Cardiac muscle cell (in vitro differentiated cells and primary cell): ENCODE measurements around the gene DYNC2H1. TPM values are rescaled to one million over a fixed set of nuclear protein-coding genes. Genes with fewer than 3 reads are reported as not detected.

Experiments used
- DNase-seq, 2 donors: peaks; one replicate each; pipeline versions ENCODE4 v3.0.0 to v3.0.0-alpha.2; 2010 to 2017; ENCODE audit warnings: low read depth in 1 of 2, low spot score in 1 of 2
- H3K27ac ChIP-seq: fragments of 200-600 bp; sonication (generic); 2 replicates; pipeline ENCODE4 v1.5.1; 2016
- H3K27me3 ChIP-seq: fragments of 200-600 bp; sonication (generic); 2 replicates; pipeline ENCODE4 v1.6.0; 2016; ENCODE audit warnings: control low read depth
- H3K36me3 ChIP-seq: fragments of 200-600 bp; sonication (generic); 2 replicates; pipeline ENCODE4 v1.5.1; 2016; ENCODE audit warnings: control low read depth
- H3K4me1 ChIP-seq: fragments of 200-600 bp; sonication (generic); 2 replicates; pipeline ENCODE4 v1.8.1; 2017; ENCODE audit warnings: low read depth, mild to moderate bottlenecking, mixed run types
- H3K4me3 ChIP-seq: fragments of 200-600 bp; sonication (generic); 2 replicates; pipeline ENCODE4 v1.5.1; 2016; ENCODE audit warnings: mild to moderate bottlenecking
- H3K9me3 ChIP-seq: fragments of 200-600 bp; sonication (generic); 2 replicates; pipeline ENCODE4 v1.5.1; 2017; ENCODE audit warnings: low read depth, mild to moderate bottlenecking, control low read depth
- polyA plus RNA-seq: library from polyadenylated mRNA; unstranded; fragments of >200 nt; fragmentation: Nextera tagmentation; extraction: Ambion mirVana; gene quantifications from 2 replicates; pipeline ENCODE4 v1.2.1, GENCODE V29; 2016
- total RNA-seq: library from RNA; depleted of rRNA; stranded (reverse); fragments of >200 nt; gene quantifications from 2 replicates; pipeline ENCODE4 v1.2.3, GENCODE V29; 2016
- TF ChIP-seq, protein P1 (sequence below): IDR thresholded peaks from 2 replicates; pipeline ENCODE4 v1.5.1; 2012; ENCODE audit warnings: low read depth, mild to moderate bottlenecking, low read length

DYNC2H1 gene
- total and polyA plus RNA-seq, 2 experiments from 2014 or later = 3.4 to 10.5 TPM

DNA sequence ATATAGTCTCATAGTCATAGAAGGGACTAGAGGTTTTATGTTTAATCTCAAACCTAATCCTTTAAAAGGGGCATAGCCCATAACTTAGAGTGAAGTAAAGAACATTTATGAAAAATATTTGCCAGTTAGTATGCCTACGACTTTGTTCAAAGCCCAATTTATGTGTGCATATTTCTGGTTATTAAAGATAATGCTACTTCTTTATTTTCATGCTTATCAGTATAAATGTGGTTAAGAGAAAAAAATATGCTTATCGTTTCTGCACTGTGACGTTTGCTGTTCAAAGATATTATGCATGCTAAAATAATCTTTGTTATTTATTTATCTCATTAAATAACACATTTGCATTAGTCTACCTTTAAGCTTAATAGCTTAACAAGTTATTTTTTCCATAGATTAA, 343.9 kb downstream of the DYNC2H1 start:
- TF ChIP-seq, protein P1, sequence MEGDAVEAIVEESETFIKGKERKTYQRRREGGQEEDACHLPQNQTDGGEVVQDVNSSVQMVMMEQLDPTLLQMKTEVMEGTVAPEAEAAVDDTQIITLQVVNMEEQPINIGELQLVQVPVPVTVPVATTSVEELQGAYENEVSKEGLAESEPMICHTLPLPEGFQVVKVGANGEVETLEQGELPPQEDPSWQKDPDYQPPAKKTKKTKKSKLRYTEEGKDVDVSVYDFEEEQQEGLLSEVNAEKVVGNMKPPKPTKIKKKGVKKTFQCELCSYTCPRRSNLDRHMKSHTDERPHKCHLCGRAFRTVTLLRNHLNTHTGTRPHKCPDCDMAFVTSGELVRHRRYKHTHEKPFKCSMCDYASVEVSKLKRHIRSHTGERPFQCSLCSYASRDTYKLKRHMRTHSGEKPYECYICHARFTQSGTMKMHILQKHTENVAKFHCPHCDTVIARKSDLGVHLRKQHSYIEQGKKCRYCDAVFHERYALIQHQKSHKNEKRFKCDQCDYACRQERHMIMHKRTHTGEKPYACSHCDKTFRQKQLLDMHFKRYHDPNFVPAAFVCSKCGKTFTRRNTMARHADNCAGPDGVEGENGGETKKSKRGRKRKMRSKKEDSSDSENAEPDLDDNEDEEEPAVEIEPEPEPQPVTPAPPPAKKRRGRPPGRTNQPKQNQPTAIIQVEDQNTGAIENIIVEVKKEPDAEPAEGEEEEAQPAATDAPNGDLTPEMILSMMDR = no peak
- Histone ChIP-seq H3K27me3 (no peaks in the 10 kb centered on the region), H3K9me3 (no peaks in the 10 kb centered on the region), H3K27ac (no peak overlapping the region), H3K4me1 (no peaks in the 10 kb centered on the region), H3K4me3 (no peak overlapping the region), H3K36me3 (no peaks in the 10 kb centered on the region)
- peak in 1 of 2 donors; percentile 3 for DNase-seq

- no peak for DNase-seq
- Histone ChIP-seq H3K4me3 (no peak overlapping the region), H3K36me3 (no peaks in the 10 kb centered on the region), H3K27me3 (no peaks in the 10 kb centered on the region), H3K4me1 (no peaks in the 10 kb centered on the region), H3K9me3 (no peaks in the 10 kb centered on the region), H3K27ac (no peak overlapping the region)
- TF ChIP-seq, protein P1 = no peak
These were observed 344.9 kb downstream of the DYNC2H1 start for GRCh38 chr11:103453915-103454709.

- no peaks in the 10 kb centered on the region for H3K27me3 ChIP-seq
- DNase-seq = no peak
- TF ChIP-seq, protein P1 = no peak
- H3K27ac ChIP-seq = no peak overlapping the region
- no peak overlapping the region for H3K4me3 ChIP-seq
- H3K9me3 ChIP-seq = no peaks in the 10 kb centered on the region
- H3K36me3 ChIP-seq = no peaks in the 10 kb centered on the region
- no peaks in the 10 kb centered on the region for H3K4me1 ChIP-seq
These were observed 355.2 kb downstream of the DYNC2H1 start for GRCh38 chr11:103464420-103464819.

DNA sequence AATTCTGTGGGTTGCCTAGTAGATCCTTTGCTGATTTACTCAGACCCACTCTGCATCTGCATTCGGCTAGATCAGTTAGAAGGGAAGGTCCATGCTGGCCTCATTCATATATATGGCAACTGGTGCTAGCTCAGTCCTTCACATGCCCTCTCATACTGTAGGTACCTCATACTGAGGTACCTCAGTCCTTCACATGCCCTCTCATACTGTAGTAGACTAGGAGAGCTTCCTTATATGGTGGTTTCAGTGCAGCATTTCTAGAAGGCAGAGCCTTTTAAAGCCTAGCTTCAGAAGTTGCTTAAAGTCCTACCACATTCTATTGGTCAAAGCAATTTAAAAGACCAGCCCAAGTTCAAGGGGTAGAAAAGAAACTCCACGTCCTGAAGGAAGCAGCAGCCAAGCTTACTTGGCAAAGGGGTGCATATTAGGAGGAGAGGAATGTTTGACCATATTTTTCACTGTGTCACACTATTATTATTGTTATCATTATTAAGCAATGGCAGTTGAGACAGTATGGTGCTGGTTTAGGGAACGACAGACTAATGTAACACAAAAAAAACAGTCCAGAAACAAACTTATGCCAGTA, 356.4 kb downstream of the DYNC2H1 start:
- DNase-seq = peak in 1 of 2 donors; percentile 12
- Histone ChIP-seq H3K27me3 (no peaks in the 10 kb centered on the region), H3K27ac (no peak overlapping the region), H3K36me3 (no peaks in the 10 kb centered on the region), H3K9me3 (no peaks in the 10 kb centered on the region), H3K4me1 (no peaks in the 10 kb centered on the region), H3K4me3 (no peak overlapping the region)
- TF ChIP-seq, protein P1 = no peak

DNA sequence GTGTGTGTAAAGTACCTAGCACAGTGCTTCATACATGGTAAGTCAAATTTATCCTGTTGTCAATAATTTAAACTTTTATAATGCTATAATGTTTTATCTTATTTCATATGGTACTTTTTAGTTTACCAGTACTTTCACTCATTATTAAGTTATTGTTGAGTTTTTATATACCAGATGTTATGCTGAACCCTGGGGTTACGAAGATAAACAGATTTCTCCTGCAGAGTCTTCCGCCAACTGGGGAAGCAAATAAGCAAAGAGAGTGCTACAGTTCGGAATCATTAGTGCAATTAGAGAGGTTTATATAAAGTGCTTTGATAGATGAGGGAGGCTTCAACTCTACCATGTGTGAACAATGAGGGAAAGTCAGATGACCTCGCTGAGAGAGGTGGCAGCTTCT, 362.3 kb downstream of the DYNC2H1 start:
- no peaks in the 10 kb centered on the region for H3K9me3 ChIP-seq
- TF ChIP-seq, protein P1 = no peak
- H3K27me3 ChIP-seq = no peaks in the 10 kb centered on the region
- no peak overlapping the region for H3K27ac ChIP-seq
- H3K4me3 ChIP-seq = no peak overlapping the region
- no peaks in the 10 kb centered on the region for H3K4me1 ChIP-seq
- no peak for DNase-seq
- H3K36me3 ChIP-seq = no peaks in the 10 kb centered on the region
